HG02623 (cell line): ENCODE results near the gene NFASC.

Source experiments
- ATAC-seq: cut with Tn5 transposase; IDR thresholded peaks from one replicate; pipeline ENCODE4 v1.9.1; 2021; ENCODE audit warnings: moderate library complexity; ENCODE audit not compliant: unreplicated experiment

Gene NFASC

DNA sequence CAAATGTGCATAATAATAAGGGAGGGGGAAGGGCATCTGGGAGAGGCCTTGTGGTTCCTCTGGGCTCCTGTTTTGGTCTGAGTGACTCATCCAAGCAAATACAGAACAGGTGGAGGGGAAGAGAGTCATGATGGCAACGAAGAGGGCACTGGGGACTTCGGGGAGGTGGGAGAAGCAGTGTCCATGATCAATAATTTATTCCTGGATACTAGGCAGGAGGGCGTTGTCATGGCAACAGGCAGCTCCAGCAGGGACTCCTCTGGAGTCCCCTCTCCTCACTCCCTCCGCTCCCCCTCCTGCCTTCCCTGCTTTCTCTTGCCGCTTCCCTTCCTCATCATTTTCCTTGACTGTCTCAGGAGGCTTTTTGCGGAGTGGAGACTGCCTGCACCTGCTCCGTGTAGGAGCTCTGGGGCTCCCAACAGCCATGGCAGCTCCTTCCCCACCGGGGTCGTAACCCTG is 12.3 kb upstream of the NFASC start:
- ATAC-seq: no peak

DNA sequence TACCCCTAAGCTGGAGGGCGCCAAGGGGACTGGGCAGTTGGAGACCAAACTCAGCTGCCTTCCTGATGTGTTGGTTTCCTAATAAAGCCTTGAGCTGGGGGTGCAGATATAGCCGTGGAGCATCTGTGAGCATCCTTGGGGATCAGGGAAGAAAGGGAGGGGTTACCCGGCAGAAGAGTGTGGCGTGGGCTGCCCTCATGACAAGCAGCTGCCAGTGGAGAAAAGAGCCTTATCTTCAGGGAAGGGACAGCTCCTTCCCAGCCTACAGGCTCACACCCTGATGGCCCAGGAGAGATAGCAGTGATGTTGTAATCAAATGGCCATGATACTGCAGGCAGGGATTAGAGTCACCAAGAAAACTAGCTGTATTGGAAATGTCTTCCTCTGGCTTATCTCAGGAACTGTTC is 10.8 kb upstream of the NFASC start:
- ATAC-seq: no peak

DNA sequence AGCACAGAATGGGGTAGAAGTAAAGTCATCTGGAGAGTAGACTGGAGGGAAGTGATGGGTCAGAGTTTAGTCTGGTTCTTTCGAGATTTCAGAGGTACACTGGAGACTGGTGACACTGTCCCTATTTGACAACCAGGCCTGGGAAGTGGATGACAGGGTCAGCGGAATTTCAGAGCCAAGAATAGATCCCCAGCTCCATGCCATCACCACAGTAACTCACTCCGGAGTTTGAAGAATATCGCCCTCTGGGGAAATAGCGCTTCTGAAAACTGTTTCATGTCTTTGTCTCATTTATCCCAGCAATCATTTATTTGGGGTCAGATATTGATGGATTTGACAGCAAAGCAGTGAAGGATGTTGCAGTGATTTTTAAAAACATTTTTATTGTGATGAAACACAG is 7.6 kb upstream of the NFASC start:
- ATAC-seq: no peak

DNA sequence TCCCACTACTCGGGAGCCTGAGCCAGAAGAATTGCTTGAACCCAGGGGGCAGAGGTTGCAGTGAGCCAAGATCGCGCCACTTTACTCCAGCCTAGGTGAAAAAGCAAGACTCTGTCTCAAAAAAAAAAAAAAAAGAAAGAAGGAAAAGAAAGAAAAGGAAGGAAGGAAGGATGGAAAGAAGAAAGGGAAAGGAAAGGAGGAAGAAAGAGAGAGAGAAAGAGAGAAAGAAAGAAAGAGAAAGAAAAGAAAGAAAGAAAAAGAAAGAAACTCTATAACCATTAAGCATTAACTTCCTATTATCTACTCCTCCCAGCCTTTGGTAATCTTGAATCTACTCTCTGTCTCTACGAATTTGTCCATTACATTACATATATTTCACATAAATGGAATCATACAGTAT is 6.9 kb upstream of the NFASC start:
- ATAC-seq: no peak

DNA sequence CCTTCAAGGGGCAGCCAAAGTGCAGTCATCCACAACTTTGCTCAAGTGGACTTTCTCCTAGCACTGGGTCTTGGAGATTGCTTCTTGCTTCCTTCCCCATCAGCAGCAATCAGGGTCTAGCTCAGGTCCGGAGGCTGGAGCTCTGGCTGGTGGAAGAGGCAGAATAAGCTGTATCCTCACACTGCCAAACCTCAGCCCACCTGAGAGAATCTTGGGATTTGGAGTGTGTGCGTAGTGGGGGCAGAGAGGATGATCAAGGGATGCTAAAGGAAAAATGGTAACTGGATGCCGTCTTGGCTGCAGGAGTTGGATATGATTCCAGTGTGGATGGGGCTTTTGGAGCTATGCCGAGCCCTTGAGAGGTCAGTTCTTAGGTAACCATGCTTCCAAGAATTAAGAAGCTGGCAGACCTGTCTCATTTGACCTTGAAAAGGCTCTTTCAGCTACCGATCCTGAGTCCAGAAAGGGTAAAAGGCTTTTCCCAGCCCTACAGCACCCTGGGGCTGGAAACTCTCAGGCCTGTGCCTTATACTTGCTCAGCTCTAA is 4.5 kb upstream of the NFASC start:
- no peak for ATAC-seq

DNA sequence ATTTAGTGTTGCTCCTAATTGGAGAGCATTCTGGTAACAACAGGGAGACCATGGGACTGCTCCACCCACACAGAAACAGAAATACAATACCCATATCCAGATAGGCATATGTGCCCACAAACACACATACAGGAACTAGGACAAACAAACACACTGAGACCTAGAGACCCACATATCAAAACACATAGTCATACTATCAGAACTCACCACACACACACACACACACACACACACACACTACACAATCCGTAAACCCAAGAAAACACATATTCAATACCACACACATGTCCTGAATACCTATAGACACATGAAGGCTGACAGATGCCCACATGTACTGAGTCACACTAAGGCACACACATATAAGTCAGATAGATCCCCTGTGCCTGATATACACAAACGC is 3.5 kb upstream of the NFASC start:
- no peak for ATAC-seq

DNA sequence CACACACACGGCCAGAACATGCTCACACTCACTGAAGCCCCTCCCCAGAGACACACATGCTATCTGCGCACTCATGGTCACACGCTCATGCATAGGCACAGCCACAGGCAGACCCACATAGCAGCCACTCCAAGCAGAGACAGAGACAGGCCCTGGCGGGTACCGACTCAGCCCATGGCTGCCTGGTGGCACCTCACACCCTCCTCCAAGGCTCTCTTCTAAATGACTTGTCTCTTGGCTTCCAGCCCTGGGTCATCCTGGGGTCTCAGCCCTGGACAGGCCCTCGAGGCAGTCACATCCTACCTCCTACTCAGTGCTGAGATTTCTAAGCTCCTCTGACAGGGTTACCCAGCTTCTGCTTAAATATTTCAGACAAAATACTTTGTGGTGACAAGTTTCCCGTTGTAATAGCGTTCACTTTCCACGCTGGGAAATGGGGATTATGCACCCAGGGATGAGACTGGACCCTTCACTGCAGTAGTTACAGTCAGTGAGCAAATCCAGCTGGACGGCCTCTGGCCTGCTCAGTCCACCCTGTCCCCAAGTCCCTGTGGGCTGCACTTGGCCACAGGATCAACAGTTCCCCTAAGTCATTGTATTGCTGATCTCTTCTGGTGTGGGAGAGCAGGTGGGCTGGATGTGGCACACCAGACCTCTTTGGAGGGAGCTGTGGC is 2.9 kb upstream of the NFASC start:
- no peak for ATAC-seq

DNA sequence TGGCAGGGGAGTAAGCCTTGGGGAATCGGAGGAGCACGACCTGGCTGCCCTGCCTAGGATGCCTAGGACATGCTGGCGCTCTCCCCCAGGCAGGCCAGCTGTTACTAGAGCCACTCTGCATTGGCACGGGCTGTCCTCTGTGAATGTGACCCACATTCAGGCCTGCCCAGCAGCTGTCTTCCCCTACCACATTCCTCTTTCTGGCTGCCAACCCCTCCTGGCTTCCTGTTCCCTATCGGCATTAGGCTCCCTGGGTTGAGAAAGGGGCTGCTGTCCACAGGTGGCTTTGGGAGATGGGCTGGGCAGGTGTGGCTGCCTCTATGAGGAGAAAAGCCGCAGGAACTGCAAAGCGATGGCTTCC is 2.3 kb upstream of the NFASC start:
- no peak for ATAC-seq

DNA sequence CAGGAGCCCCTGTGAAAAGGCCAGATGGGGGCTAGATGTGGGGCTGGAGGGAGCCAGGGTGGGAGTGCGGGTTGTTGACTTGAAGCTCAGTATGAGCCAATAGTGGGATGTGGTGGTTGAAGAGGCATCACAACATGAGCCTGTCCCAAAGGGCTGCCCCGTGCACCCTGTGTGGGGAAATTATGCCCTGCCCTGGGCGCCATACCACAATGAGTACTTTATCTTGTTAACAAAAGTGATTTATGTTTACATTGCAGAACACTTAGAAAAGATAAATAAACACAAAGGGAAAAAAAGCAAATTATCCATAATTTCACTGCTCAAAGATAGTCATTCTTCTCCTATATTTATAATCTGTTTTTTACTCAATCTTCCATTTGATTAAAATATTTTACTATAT is 1.6 kb upstream of the NFASC start:
- no peak for ATAC-seq

DNA sequence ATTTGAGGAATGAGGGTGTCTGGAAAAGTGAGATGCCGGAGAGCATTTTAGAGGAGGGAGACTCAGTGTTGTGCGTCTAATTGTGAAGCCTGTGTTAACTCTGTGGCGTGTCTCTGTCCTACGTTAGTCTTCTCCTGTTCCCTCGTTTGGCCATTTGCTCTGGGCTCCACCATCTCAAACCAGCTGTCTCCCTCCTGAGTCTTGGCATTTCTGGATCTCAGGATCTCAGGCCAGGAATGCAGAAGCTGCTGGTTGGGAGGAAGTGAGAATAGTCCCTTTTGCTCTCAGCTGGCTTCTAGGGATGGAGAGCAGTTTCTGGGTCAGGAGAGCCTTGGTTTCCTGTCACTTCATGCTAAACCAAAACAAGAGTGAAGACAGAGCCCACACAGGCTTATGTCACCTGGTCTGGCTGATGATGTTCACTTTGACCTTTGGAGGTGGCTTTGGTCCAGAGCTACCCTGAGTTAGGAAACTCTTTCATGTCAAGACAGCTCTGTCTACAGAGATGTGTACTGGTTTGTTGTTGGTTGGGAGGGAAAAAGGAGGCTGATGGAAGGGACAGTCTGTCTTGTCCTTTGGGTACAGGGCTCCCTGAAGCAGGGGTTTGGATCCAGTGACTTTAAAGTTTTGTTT is 859 bp downstream of the NFASC start:
- no peak for ATAC-seq

DNA sequence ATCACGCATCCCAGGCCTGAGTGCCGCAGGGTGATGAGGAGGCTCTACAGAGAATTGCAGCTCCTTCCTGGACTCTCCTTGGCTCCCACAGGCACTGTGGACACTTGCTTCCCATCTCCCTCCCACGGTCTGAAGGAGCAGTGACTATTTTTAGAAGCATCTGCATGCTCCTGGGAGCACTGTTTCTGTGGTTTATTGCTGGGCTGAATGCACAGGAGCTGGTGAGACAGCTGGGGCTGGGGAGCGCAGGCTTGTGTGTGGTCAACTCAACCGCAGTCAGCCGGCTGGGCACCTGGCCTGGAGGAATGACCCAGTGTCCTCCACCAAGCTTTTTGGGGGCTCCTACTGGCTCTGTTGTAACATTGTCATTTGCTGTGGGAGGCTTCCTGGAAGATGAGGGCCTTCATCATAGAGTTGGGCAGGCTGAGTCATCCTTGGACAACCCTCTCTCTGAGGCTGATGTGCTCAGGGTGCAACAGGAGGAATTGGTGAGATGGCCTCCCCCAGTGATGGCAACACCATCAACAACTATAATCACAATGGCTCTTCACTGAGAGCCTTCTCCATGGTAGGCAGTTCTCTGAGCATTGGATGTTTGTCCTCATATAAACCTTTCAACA is 1.7 kb downstream of the NFASC start:
- ATAC-seq: no peak

DNA sequence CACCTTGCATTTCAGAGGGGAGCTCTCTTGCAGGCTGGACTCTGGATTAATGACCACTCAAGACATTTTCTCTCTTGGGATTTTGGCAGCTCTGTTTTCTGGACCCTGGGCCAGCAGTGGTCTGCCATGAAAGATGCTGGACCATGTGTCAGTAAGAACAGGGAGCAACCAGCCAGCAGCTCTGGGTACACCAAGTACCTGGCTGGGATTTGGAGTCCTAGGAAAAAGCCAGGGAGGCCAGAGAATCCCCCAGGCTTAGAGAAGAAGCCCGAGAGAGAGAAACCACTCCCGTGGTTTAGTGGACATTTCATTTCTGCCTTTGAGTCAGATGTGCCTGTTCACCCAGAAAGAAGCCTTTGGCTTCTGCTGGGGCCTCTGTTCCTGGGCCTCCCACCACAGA is 2.5 kb downstream of the NFASC start:
- ATAC-seq: no peak

DNA sequence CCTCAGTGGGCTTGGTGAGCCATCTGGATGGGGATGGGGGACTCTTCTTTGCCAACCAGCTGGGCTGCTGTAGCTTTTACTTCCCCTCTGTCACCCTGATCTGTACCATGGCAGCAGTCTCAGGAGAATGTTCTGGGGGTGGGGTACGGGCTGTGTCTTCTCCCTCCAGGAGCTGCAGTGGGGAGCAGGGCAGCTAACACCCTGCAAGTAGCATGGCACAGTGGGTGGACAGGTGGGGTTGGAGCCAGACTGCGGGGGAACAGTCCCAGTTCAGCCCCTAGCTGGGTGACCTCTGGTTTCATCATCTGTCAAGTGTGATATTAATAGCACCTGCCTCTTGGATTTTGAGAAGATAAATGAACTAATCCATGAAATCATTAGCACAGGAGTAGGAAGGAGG is 3.1 kb downstream of the NFASC start:
- ATAC-seq: no peak

DNA sequence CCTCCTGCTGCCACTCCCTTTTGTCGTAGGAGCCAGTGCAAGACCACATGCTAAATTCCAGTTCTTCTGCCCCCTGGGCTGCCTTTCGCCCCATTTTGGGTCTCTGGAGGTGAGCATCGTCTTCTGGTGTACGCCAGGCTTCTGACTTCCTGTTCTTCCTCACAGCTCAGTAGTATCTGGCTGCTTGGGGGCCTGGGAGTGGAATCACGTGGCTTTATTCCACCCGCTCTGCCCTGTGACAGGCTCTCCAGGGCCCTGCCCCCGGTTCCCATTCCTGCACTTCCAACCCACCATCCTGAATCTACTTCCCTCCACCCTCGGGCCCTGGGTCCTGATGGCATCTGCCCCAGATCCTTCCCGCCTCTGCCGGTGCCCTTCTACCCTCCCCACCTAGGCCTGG is 3.6 kb downstream of the NFASC start:
- ATAC-seq: no peak

DNA sequence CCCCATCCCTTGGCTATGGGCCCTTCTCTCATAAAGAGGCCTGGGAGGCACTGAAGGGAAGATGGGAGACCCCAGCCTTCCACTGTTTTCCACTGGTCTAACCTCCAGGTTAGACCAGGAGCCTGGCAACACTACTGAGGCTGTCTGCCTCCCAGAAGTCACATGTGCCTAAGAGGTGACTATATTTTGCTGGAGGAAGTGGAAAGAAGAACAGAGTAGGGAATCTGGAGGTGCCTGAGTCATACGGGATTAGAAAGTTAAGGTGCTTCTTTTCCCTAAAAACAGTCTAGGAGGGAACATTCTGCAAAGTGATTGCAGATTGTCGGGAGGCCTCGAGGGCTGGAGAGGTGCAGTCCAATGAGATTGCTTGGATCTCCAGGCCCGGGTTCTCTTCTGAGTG is 4.6 kb downstream of the NFASC start:
- no peak for ATAC-seq

DNA sequence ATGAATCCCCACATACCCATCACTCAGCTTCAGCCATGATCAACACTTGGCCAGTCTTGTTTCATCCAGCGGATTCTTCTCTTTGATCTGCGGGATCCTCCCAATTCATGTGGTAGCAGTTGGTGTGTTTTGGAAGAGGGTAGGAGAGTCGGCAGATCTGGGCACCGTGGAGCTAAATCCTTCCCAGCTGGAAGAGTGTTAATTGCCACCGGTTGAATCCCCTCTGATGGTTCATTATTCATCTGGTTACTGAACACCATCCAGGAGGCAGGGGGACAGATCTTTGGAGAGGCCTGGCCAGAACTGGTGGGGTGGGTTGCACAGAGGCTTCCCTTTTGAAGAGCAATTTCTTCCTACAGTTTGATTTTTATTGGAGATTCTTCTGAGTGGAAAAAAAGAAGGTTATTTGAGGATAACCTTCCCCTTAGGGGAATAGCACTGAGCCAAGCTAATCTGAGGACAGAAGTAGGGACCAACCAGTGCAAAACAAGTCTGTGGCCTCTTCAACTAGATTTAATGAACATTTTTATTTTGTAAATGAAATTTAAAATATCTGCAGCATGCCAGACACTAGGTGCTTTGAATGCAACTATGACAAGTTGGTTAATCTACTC is 8.1 kb downstream of the NFASC start:
- ATAC-seq: no peak

DNA sequence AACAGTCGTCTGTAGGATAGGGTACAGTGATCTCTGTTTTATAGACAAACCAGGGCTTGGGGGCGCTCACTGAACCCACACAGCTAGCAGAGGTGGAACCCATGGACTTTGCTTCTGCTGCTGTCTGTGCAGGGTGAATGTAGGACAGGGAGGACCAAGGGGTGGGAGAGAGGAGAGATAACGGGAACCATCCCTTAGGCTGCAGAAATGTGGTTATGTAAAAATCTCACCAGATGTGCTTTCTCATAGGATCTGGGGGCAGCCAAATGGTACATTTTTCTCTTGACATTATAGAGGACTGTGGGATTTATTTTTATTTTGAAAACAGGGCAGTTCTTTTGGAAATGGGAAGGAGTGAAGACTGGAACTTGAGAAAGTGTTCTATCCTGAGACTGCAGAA is 8.7 kb downstream of the NFASC start:
- no peak for ATAC-seq

DNA sequence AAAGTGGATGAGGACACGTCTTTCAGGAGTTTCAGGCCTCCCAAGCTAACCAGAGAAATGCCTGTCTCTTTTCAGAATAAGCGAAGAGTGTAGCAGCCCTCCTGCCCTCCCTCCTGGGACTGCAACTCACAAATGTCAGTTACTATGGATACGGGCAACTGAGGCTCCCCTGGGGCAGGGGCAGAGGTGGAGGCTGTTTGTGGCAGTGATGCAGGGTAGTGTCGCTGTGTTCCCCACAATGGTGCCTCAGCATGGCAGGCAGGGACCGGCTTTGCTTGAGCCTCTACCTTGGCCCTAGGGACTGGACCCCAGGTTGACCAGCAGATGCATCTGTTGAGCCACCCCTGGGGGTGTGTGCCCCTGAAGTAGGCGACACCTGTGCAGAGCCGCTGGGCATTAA is 10.2 kb downstream of the NFASC start:
- ATAC-seq: no peak

DNA sequence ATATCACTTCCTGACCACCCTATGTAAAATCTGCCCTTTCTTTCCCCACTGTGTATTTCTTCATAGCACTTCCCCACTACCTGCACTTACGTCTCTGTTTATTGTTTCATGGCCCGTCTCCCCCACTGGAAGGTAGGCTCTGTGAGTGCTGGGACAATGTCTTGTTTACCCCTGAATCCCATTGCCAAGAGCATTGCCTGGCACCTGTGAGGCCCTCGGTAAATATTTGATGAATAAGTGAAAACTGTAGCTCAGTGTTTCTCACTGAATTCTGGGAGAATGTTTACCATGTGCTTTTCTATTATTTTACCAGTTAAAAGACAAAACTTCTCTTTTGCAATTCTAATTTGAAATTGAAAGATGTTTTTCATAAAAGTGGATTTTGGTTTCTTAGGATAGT is 11.8 kb downstream of the NFASC start:
- ATAC-seq: no peak

DNA sequence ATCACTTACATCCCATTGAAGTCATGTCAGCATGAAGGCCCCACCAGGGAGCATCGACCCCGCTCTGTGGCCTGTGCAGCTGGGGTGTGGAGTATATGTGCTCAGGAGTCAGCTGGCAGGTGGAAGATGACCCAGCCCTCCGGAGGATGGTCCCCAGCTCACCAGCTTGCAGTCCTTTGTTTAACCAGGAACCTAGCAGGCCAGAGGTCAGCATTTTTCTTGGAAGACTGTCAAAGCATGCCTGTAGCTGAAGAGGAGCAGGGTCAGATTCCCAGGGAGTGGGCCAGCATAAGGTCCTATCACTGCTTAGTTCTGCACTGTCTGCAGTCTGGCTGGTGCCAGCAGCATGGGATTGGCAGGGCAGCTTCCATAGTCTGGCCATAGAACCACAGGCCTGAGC is 12.7 kb downstream of the NFASC start:
- ATAC-seq: no peak

DNA sequence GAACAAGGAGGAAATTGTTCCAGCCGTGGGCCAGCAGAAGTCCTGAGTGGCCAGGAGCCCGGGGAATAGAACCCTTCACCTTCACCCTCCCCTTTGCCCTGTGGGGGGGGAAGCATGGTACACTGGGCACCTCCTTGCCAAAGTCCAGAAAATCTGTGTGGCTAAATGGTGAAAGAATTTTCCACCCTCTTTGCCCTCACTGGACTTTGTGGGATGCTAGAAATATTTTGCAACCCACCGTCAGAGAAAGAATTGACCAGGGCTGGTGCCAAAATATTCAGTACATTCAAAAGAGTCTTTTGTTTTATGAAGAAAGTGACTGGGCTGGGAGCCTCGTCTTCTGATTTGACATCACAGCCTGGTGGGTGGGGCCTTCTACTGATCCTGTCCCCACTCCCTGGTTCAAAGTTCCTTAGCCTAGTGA is 14.6 kb downstream of the NFASC start:
- no peak for ATAC-seq

DNA sequence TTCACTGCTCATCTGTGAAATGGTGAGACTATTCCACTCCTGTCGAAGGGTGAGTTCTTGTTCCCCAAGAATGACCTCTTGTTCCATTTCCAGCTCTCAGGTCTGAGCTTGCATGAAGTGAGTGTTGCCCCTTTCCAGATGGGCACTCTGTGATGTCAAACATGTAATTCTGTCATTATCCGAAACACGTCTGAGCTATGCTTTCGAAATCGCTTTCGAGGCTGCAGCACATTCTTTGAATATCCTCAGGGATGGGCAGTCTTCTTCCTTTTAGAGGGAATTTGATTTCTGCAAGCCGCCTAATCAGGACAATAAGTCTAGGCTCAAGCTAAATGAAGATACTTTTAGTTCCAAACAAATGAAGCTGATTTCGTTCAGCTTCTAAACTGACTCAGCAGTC is 15.1 kb downstream of the NFASC start:
- no peak for ATAC-seq
